Lower leg skin (tissue), 4 donors: ENCODE results near the gene LRP1. TPM values are rescaled to one million over a fixed set of nuclear protein-coding genes. Genes with fewer than 3 reads are reported as not detected.

Experiments
- DNase-seq, 2 donors: peaks; one replicate each; pipeline ENCODE4 v3.0.0-alpha.2; 2019; ENCODE audit warnings: low spot score in 2 of 2
- H3K4me3 ChIP-seq: fragments of 200-600 bp; sonication (generic); 2 replicates; pipeline ENCODE4 v1.5.1; 2017; ENCODE audit warnings: mild to moderate bottlenecking, low read depth; ENCODE audit not compliant: poor library complexity, severe bottlenecking
- CTCF ChIP-seq, 3 donors: fragments of 450-650 bp; IDR thresholded peaks; one replicate each; pipeline ENCODE4 v1.5.1; 2016; ENCODE audit warnings: antibody characterized with exemption in 3 of 3, mild to moderate bottlenecking in 3 of 3, moderate library complexity in 2 of 3
- POLR2A ChIP-seq, 2 donors: fragments of 450-650 bp; IDR thresholded peaks; one replicate each; pipeline ENCODE4 v1.6.1; 2016 to 2017; ENCODE audit warnings: antibody characterized with exemption in 2 of 2, mild to moderate bottlenecking in 1 of 2, moderate library complexity in 1 of 2
- WGBS, 2 donors: methylation state at CpG; one replicate each; pipeline ENCODE4 v1.1.5; 2018; 5-methylcytosine and 5-hydroxymethylcytosine counted together
- intact Hi-C: fragments of 100-400 bp; cut with DNase I; formaldehyde crosslinking; loops from one replicate; pipeline ENCODE4 v1.15.0; 2023; ENCODE audit warnings: low total_unique reads
- total RNA-seq, 4 donors: library from RNA; depleted of rRNA; stranded (reverse); fragments of >200 nt; gene quantifications; one replicate each; pipeline ENCODE4 v1.1.0, GENCODE V29; 2016

The LRP1 gene
- total RNA-seq, 4 donors from 2014 or later, result 93.4 to 156 (median 101) TPM

DNA sequence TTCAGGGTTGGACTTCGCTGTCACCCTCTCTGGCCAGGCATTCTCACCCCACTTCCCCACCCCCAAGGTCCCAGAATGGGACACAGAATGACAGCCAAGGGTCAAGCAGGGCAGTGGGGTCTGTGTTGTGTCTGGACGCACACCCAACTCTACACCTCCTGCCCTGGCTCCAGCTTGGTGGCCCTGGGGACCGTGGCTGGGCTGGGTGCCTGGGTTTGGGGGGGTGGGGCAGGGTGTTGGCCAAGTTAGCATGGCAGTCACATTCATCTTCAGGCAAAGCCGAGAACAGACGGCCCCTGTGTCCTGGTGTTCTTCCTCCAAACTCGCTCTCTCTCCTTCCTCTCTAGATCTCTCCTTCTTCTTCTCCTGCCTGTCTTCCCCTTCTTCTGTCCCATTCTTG, 5.6 kb downstream of the LRP1 start:
- no peak overlapping the region for H3K4me3 ChIP-seq
- intact Hi-C loops, result no loop called here
- no peak for TF ChIP-seq POLR2A (IDR thresholded peaks at IDR 0.05)
- WGBS, 2 donors, result 37 to 42% methylated on average over 6 of the region's 6 CpGs
- no peak for DNase-seq

- no peak overlapping the region for H3K4me3 ChIP-seq
- WGBS, 2 donors, result 77 to 82% methylated on average over 4 to 9 of the region's 9 CpGs
- intact Hi-C loops, result no loop called here
- no peak for TF ChIP-seq CTCF (IDR thresholded peaks at IDR 0.05)
- TF ChIP-seq POLR2A (IDR thresholded peaks at IDR 0.05), result no peak
- DNase-seq, result no peak
These were observed 6.7 kb downstream of the LRP1 start for GRCh38 chr12:57134949-57135348.

- no peak for TF ChIP-seq POLR2A (IDR thresholded peaks at IDR 0.05)
- no peak for TF ChIP-seq CTCF (IDR thresholded peaks at IDR 0.05)
- WGBS, 2 donors, result 35 to 55% methylated on average over 18 of the region's 18 CpGs
- intact Hi-C loops, result no loop called here
- no peak for DNase-seq
- no peak overlapping the region for H3K4me3 ChIP-seq
These were observed 7.4 kb downstream of the LRP1 start for GRCh38 chr12:57135527-57136326.

DNA sequence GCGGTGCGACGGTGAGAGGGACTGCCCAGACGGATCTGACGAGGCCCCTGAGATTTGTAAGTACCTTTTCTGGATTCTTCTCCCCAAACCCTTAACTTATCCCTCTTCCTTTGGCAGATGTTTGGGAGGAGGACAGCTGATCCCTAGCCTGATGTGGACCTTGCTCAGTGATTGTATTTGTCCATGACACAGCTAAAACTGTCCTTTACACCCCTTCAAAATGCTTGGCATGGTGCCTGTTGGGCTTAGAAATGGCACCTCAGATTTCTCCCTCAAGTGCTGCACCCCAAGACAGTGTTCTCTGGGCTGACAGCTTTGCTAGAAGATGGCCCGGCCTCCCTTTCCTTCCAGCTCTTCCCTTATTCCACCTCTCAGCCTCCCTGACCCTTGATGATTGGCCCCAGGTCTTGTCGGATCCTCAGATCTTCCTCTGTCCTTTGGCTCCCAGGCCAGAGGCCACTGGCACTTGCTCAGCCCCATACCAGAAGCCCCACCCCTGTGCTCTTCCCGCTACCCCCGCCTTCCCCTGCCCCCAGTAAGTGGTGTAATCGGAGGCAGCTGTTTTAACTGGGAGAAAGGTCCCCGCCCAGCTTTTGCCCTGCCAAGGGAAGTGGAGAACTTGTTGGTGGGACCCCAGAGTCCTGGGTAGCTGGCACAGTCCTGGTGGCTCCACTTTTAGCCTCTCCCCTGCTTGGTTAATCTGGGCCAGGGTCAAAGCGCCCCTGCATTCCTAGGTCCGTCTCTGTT, 10.4 kb downstream of the LRP1 start:
- 53 to 59% methylated on average over 13 of the region's 13 CpGs for WGBS, 2 donors
- intact Hi-C loops, result no loop called here
- no peak for TF ChIP-seq CTCF (IDR thresholded peaks at IDR 0.05)
- no peak for TF ChIP-seq POLR2A (IDR thresholded peaks at IDR 0.05)
- DNase-seq, result peak; percentile 84 to 97
- H3K4me3 ChIP-seq, result no peak overlapping the region

GRCh38 chr12:57139796-57140649, 11.7 kb downstream of the LRP1 start:
- TF ChIP-seq CTCF (IDR thresholded peaks at IDR 0.05) (no peak), POLR2A (IDR thresholded peaks at IDR 0.05) (no peak)
- intact Hi-C loops, result no loop called here
- WGBS, 2 donors, result 78 to 83% methylated on average over 6 of the region's 6 CpGs
- H3K4me3 ChIP-seq, result no peak overlapping the region
- DNase-seq, result no peak

DNA sequence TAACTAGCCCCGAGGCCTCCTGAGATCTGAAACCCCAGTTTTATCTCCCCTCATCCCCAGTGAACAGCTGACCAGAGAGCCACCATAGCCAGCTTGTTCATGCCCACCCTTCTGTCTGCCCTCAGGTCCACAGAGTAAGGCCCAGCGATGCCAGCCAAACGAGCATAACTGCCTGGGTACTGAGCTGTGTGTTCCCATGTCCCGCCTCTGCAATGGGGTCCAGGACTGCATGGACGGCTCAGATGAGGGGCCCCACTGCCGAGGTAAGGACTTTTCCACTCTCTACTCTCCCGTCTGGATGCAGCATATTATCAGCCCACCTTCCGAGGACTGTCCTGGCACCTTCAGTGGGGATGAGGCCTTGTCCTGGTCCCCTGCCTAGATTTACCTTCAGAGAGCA, 13.0 kb downstream of the LRP1 start:
- H3K4me3 ChIP-seq, result no peak overlapping the region
- intact Hi-C loops, result no loop called here
- TF ChIP-seq POLR2A (IDR thresholded peaks at IDR 0.05) (no peak), CTCF (IDR thresholded peaks at IDR 0.05) (no peak)
- no peak for DNase-seq
- WGBS, 2 donors, result 81 to 88% methylated on average over 8 of the region's 8 CpGs
